Upper lobe of left lung (tissue), 6 donors: ENCODE results near the gene EIPR1. TPM values are rescaled to one million over a fixed set of nuclear protein-coding genes. Genes with fewer than 3 reads are reported as not detected.

Source experiments
- ATAC-seq, 2 donors: fragments of 200-7000 bp; cut with Tn5 transposase; one replicate each; pipeline ENCODE4 v1.9.1; 2022; ENCODE audit warnings: mild to moderate bottlenecking in 2 of 2, moderate library complexity in 2 of 2; ENCODE audit not compliant: low FRiP score in 2 of 2
- DNase-seq, 2 donors: peaks; one replicate each; pipeline ENCODE4 v3.0.0-alpha.2; 2019 to 2020
- H3K27ac ChIP-seq, 4 donors: fragments of 200-600 bp; sonication (generic); one replicate each; pipeline ENCODE4 v1.5.1; 2016 to 2019
- H3K27me3 ChIP-seq, 4 donors: fragments of 200-600 bp; sonication (generic); one replicate each; pipeline ENCODE4 v1.5.1; 2017 to 2019
- H3K36me3 ChIP-seq, 4 donors: fragments of 200-600 bp; sonication (generic); one replicate each; pipeline ENCODE4 v1.5.1; 2016 to 2019
- H3K4me1 ChIP-seq, 4 donors: fragments of 200-600 bp; sonication (generic); one replicate each; pipeline ENCODE4 v1.5.1; 2018 to 2019
- H3K4me3 ChIP-seq, 4 donors: fragments of 200-600 bp; sonication (generic); one replicate each; pipeline ENCODE4 v1.5.1; 2017 to 2019; ENCODE audit warnings: mild to moderate bottlenecking in 2 of 4, moderate library complexity in 1 of 4
- H3K9me3 ChIP-seq, 4 donors: fragments of 200-600 bp; sonication (generic); one replicate each; pipeline ENCODE4 v1.5.1; 2018 to 2019
- CTCF ChIP-seq, 6 experiments: fragments of 450-650 bp in 4 of 6; fragments of 200-600 bp in 2 of 6; sonication (generic) in 2 of 6; IDR thresholded peaks; one replicate each; pipeline ENCODE4 v1.5.1; 2016 to 2019; ENCODE audit warnings: antibody characterized with exemption in 6 of 6
- EP300 ChIP-seq, 4 donors: sonication (generic); formaldehyde crosslinking; IDR thresholded peaks; one replicate each; pipeline ENCODE4 v1.5.1; 2017; ENCODE audit warnings: antibody characterized with exemption in 4 of 4, control low read depth in 2 of 4
- POLR2A ChIP-seq, 4 donors: fragments of 450-650 bp; IDR thresholded peaks; one replicate each; pipeline ENCODE4 v1.5.1; 2016 to 2017; ENCODE audit warnings: antibody characterized with exemption in 4 of 4, mild to moderate bottlenecking in 2 of 4
- POLR2AphosphoS5 ChIP-seq, 2 donors: sonication (generic); formaldehyde crosslinking; IDR thresholded peaks; one replicate each; pipeline ENCODE4 v1.5.1; 2017; ENCODE audit warnings: antibody characterized with exemption in 2 of 2
- WGBS, 2 donors: methylation state at CpG; one replicate each; pipeline ENCODE4 v1.1.5; 2017 to 2018; 5-methylcytosine and 5-hydroxymethylcytosine counted together
- total RNA-seq, 6 donors: library from RNA; depleted of rRNA in 4 of 6; stranded (reverse); fragments of >200 nt in 4 of 6; gene quantifications; one replicate each; pipeline versions ENCODE4 v1.1.0 to v1.2.1, GENCODE V29; 2016 to 2021
- donor health status: DM: no; HTN: no; CAD: no; lungs with moderate emphysema.
- donor health status: DM: no; HTN: yes; CAD: no; lungs with severe emphysema.

Gene EIPR1
- total RNA-seq, 6 donors from 2014 or later, result 17.6 to 39.8 (median 23.6) TPM

- Histone ChIP-seq H3K4me3 (no peak overlapping the region), H3K36me3 (peaks cover 0 to 5% (median 0%) of the 10 kb centered on the region in 4 donors), H3K9me3 (no peaks in the 10 kb centered on the region), H3K27me3 (no peaks in the 10 kb centered on the region), H3K4me1 (no peaks in the 10 kb centered on the region), H3K27ac (no peak overlapping the region)
- TF ChIP-seq CTCF (IDR thresholded peaks at IDR 0.05) (no peak), POLR2AphosphoS5 (IDR thresholded peaks at IDR 0.05) (no peak), EP300 (IDR thresholded peaks at IDR 0.05) (no peak), POLR2A (IDR thresholded peaks at IDR 0.05) (no peak)
- DNase-seq (no peak), ATAC-seq (no peak)
- WGBS, 2 donors, result 95% methylated on average over 15 to 18 of the region's 18 CpGs
Observed at GRCh38 chr2:3172265-3172935, 205.2 kb downstream of the EIPR1 start.

GRCh38 chr2:3171564-3172264, 205.9 kb downstream of the EIPR1 start:
- ATAC-seq (no peak), DNase-seq (no peak)
- 88 to 94% methylated on average over 17 of the region's 17 CpGs for WGBS, 2 donors
- Histone ChIP-seq H3K27ac (no peak overlapping the region), H3K36me3 (no peaks in the 10 kb centered on the region), H3K27me3 (no peaks in the 10 kb centered on the region), H3K4me1 (no peaks in the 10 kb centered on the region), H3K4me3 (no peak overlapping the region), H3K9me3 (no peaks in the 10 kb centered on the region)
- TF ChIP-seq CTCF (IDR thresholded peaks at IDR 0.05), result no peak
- TF ChIP-seq POLR2AphosphoS5 (IDR thresholded peaks at IDR 0.05), result no peak
- TF ChIP-seq EP300 (IDR thresholded peaks at IDR 0.05), result no peak
- no peak for TF ChIP-seq POLR2A (IDR thresholded peaks at IDR 0.05)

- peak in 1 of 2 donors; percentile 66 for DNase-seq
- no peaks in the 10 kb centered on the region for H3K9me3 ChIP-seq
- 93 to 98% methylated on average over 3 to 27 of the region's 29 CpGs for WGBS, 2 donors
- H3K4me1 ChIP-seq, result no peaks in the 10 kb centered on the region
- no peak overlapping the region for H3K4me3 ChIP-seq
- peak; percentile 10 to 44 for ATAC-seq
- no peak overlapping the region for H3K27ac ChIP-seq
- TF ChIP-seq CTCF (IDR thresholded peaks at IDR 0.05), result no peak
- TF ChIP-seq POLR2A (IDR thresholded peaks at IDR 0.05), result no peak
- TF ChIP-seq EP300 (IDR thresholded peaks at IDR 0.05), result no peak
- no peak for TF ChIP-seq POLR2AphosphoS5 (IDR thresholded peaks at IDR 0.05)
- no peaks in the 10 kb centered on the region for H3K27me3 ChIP-seq
- no peaks in the 10 kb centered on the region for H3K36me3 ChIP-seq
Observed at GRCh38 chr2:3170792-3171455, 206.7 kb downstream of the EIPR1 start.

GRCh38 chr2:3169106-3169870, 208.3 kb downstream of the EIPR1 start:
- Histone ChIP-seq H3K9me3 (no peaks in the 10 kb centered on the region), H3K4me3 (no peak overlapping the region), H3K27ac (no peak overlapping the region), H3K27me3 (no peaks in the 10 kb centered on the region), H3K4me1 (no peaks in the 10 kb centered on the region), H3K36me3 (no peaks in the 10 kb centered on the region)
- TF ChIP-seq POLR2A (IDR thresholded peaks at IDR 0.05) (no peak), CTCF (IDR thresholded peaks at IDR 0.05) (no peak), POLR2AphosphoS5 (IDR thresholded peaks at IDR 0.05) (no peak), EP300 (IDR thresholded peaks at IDR 0.05) (no peak)
- ATAC-seq, result no peak
- WGBS, 2 donors, result 78 to 84% methylated on average over 20 of the region's 20 CpGs
- DNase-seq, result no peak
